NCI-H2171 treated with DMSO at 0.1 percent for 48 hours (cell line): Measurements from ENCODE around the gene SLC6A1.
A peak's percentile ranks its signal among the peaks of the same experiment; 100 is the strongest.
"Not testable (repeated sequence)": the region's sequence is repeated elsewhere in the genome, so short reads cannot be mapped to it uniquely, and the experiment has no call there.

Experiments
- DNase-seq: peaks from one replicate; lab custom pipeline; 2025; lab: John Stamatoyannopoulos, UW

SLC6A1 gene

DNA sequence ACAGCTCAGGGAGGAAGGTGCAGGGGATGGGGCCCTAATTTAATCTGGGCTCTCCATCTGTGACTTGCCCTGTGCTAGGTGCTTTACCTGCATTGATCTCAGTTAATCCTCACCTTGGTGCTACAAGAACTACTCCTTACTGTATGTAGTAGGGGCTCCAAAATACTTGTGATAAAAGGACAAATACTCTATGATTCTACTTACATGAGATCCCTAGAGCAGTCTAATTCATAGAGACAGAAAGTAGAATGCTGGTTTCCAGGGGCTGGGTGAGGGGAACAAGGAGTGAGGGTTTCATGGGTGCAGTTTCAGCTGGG is 67.2 kb downstream of the SLC6A1 start:
- DNase-seq, result no peak

DNA sequence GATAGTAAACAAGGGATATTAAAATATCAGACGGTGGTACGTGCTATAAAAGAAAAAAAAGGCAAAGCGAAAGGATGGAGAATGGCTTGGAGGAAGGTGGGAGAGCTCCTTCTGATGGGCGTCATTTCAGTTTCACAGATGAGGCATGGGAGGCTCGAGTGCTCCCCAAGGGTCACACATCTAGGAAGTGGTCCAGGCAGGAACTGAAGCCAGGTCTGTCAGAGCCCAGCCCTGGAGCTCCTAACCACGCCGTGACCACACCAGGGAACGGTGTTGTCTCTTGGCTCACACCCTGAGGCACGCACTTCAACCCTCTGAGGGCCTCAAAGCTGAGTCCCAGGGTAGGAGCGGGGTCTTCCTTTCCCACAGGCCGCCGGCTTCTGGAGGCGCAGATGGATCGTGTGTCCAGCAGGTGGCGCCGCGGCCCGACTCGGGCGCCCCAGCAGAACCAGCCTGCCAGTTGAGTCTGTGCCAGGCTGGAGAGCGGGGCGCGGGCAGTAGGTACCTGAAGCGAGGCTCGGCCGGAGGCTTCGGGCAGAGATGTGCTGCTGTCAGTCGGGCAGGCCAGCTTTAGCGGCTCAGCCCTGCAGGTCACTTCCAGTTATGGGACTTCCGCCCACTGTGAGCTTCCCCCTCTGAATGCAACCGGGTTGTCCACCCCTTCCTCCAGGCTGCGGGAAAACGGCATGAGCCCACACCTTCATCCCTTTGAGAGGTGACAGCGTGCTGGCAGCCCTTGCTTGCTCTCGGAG is 68.1 kb downstream of the SLC6A1 start:
- peak; percentile 22 for DNase-seq

DNA sequence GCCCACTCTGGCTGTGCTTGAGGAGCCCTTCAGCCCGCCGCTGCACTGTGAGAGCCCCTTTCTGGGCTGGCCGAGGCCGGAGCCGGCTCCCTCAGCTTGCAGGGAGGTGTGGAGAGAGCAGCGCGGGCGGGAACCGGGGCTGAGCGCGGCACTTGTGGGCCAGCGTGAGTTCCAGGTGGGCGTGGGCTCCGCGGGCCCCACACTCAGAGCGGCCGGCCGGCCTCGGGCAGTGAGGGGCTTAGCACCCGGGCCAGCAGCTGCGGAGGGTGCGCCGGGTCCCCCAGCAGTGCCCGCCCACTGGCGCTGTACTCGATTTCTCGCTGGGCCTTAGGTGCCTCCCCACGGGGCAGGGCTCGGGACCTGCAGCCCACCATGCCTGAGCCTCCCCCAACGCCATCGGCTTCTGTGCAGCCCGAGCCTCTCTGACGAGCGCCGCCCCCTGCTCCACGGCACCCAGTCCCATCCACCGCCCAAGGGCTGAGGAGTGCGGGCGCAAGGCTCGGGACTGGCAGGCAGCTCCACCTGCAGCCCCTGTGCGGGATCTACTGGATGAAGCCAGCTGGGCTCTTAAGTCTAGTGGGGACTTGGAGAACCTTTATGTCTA is 68.8 kb downstream of the SLC6A1 start:
- not testable (repeated sequence) for DNase-seq

DNA sequence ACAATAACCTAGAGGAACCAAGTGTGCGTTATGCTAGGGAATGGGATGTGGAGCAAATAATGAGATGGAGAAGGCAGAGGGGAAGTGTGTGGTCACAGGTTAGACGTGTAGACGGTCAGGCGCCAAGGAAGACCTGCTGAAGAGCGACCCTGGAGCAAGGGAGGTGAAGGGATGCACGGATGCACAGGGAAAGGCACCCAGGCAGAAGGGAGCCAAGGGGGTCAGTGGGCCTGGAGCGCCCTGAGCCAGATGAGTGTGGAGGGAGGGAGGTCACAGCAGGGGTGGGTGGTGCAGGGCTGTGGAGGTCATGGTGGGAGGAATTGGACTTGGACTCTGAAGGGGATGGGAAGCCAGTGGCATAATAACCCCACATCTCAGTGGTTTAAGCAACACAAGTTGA is 70.2 kb downstream of the SLC6A1 start:
- DNase-seq, result no peak

DNA sequence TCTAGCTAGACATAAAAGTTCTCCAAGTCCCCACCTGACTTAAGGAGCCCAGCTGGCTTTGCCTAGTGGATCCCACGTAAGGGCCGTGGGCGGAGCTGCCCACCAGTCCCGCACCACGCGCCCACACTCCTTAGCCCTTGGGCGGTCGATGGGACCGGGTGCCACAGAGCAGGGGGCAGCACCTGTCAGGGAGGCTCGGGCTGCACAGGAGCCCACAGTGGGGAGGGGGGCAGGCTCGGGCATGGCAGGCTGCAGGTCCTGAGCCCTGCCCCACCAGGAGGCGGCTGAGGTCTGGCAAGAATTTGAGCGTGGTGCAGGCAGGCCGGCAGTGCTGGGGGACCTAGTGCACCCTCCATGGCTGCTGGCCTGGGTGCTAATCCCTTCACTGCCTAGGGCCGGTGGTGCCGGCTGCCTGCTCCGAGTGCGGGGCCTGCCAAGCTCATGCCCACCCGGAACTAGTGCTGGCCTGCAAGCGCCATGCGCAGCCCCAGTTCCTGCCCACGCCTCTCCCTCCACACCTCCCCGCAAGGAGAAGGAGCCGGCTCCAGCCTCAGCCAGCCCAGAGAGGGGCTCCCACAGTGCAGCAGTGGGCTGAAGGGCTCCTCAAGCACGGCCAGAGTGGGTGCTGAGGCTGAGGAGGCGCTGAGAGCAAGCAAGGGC is 78.7 kb downstream of the SLC6A1 start:
- DNase-seq, result no peak

DNA sequence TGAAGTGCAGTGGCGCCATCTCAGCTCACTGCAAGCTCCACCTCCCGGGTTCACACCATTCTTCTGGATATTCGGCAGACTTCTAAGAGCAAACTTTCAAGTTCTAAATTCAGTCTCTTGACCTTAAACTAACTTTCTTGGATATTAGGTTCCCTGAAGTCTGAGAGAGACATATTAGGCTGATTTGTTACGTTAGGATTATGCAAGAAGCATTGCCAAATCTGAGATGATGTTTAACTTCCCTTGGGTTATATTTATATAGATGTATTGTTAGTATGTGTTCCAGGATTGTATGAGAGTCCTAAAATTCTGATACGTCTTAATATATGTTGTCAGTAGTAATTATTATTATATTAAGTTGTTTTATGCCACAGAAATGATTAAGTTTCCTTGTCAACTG is 80.1 kb downstream of the SLC6A1 start:
- no peak for DNase-seq

DNA sequence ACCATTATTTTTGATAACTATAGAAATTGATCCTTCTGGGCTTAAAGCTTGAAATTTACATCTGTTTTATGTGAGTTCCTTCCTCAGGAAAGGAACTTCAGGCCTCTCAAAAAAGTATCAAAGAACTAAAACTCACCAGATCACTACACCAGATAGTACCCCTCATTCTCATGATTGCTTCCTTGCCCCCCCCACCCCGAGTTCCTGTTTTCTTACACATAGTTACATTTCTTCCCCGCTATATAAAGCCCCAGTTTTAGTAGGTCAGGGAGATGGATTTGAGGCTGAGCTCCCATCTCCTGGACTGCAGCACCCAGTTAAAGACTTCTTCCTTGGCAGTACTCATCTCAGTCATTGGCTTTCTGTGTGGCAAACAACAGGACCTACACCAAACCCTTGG is 81.5 kb downstream of the SLC6A1 start:
- no peak for DNase-seq

DNA sequence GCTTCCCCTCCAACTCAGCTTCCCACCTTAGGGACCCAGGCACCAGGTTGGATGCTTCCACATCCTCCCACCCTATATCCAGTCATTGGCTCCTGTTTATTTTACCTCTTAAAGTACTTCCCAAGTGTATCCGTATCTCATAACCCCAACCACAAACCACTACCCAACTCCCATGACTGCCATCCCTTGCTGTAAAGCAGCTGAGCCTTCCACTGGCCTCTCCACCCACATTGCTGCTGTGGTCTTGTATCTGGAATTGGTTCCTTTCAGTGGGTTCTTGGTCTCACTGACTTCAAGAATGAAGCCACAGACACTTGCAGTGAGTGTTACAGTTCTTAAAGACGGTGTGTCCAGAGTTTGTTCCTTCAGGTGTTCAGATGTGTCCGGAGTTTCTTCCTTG is 81.9 kb downstream of the SLC6A1 start:
- DNase-seq, result no peak

DNA sequence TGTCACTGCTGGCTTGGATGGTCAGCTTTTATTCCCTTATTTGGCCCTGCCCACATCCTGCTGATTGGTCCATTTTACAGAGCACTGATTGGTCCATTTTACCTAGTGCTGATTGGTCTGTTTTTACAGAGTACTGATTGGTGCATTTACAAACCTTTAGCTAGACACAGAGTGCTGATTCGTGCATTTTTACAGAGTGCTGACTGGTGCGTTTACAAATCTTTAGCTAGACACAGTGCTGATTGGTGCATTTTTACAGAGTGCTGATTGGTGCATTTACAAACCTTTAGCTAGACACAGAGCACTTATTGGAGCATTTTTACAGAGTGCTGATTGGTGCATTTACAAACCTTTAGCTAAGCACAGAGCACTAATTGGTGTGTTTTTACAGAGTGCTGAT is 82.6 kb downstream of the SLC6A1 start:
- not testable (repeated sequence) for DNase-seq

DNA sequence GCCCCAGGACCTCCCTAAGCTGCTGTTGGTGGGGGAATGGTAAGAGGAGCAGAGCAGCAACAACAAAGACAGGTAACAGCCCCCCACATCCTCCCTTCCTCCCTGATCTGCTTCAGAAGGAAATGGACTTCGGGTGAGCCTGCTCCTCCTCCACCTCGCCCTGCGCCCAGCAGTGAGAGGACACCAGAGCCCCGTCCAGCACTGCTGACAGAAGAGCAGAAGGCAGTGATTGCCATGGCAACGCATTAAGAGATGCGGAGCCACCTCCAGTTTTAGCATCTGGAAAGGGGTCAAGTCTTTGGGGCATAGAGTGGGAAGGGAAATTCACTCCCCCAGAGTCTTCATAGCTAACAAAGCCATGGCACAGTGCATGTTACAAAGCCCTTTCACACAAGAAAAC is 84.2 kb downstream of the SLC6A1 start:
- no peak for DNase-seq

DNA sequence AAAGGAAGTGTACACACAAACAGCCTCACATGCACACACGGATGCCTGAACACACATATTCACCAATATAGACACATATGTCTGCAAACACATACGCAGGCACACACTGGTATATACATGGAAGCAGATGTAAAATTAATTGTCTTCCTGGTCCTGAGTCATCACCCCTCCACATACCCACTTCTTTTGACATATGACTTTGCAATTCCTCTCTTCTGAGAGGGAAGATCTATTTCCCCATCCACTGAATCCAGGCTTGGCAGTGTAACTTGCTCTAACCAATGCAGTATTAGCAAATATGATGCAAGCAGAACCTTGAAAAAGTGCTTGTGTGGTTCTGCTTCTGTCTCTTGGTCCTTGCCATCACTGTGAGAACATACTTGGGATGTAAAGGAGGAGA is 84.9 kb downstream of the SLC6A1 start:
- no peak for DNase-seq

DNA sequence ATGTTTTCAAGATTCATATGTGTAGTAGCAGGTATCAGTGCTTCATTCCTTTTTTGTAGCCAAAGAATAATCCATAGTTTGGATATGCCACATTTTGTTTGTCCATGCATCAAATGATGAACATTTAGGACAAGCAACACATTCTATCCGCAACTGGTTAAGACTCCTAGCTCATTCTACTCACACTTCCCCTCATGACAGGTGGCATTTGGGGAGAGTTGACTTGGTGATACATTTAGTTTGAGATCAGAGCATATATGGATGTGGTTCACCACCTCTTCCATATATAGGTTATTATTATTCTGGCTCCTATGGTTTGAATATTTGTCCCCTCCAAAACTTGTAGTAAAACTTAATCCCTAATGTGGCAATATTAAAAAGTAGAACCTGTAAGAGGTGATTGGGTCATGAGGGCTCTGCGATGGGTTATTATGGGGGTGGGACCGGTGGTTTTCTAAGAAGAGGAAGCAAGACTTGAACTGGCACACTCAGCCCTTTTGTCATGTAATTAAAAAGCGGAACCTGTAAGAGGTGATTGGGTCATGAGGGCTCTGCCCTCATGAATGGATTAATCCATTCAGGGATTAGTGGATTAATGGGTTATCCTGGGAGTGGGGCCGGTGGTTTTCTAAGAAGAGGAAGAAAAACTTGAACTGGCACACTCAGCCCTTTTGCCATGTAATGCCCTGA is 86.4 kb downstream of the SLC6A1 start:
- no peak for DNase-seq

DNA sequence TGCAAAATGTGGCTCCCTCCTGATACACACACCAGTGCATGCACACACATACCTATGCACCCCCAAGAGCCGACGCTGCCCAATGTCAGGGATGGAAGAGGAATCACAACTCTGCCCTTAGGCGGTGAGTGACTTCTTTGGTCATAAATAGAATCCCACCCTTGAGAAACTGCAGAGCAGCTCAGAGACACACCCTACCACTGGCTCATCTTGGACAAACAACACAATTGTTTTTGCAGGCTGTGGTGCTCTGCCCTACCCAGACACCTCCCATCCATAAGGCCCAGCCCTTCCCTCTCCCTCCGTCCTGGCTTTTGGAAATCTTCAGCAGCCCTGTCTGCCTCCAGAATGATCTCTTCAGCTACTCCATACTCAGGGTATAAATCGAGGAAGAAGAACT is 87.9 kb downstream of the SLC6A1 start:
- no peak for DNase-seq

DNA sequence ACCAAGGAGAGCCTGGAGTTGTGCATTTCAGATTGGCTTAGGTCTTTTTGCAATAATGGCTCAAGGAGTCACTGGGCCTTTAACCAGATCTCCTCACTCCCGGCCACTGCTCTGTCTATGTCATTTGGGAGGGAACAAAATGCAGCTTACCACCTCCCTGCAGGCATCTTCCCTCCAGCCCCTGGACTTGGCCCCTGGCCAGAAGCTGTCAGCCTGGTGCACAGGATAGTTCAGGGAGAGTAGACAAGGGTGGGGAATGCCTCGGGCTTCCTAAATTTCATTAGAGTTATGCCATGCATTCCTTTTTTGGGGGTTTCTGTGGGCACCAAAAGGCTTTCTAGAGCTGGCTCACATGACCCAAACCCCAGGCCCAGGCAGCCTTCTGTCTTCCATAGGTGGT is 91.5 kb downstream of the SLC6A1 start:
- no peak for DNase-seq

DNA sequence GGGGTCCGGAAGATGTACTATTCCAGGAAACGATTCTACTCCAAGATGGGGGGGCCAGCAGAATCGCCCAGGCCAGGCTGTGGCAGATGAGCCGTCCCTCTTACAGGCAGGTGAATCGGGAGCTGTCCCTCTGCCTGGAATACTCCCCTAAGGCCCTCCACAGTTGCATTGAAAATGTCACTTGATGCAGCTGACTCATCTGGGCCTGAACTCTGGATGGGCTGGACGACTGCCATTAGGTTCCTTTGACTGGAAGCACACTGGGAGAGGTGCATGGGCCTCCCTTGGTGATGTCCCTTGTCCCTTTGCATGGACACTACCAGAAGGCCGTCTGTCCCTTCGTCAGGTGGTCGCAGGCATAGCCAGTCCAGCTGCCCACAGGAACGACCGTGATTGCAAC is 92.1 kb downstream of the SLC6A1 start:
- no peak for DNase-seq

DNA sequence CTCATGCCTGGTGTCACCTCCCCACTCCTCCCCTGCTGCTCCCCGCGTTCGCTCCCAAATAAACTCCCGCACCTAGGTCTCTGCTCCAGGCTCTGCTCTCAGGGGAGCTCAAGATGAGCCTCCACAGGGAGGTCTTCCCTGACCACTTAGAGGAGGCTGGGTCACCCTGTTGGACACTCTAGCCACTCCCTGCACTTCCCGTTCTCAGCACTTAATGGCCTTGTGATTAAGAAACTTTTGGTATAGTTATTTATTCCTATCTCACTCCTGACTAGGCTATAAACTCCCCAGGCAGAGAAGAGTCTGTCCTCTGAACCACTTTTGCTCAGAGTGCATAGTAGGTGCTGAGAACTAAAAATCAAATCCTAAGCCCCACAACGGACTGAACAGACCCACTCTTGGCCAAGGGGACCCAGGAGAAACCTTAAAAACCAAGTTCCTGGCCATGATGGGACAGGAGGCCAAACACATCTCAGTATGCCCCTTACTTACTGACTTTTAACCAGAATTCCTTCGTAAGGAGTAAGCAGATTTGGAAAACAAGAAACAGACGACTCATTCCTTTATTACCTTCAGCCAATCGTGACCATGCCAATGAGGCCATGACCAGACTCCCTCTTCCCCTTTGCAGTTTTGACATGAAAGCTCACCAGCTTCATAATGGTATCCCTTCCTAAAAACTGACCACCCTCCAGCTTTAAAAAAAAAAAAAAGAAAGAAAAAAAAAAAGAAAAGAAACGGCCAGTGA is 92.7 kb downstream of the SLC6A1 start:
- no peak for DNase-seq

DNA sequence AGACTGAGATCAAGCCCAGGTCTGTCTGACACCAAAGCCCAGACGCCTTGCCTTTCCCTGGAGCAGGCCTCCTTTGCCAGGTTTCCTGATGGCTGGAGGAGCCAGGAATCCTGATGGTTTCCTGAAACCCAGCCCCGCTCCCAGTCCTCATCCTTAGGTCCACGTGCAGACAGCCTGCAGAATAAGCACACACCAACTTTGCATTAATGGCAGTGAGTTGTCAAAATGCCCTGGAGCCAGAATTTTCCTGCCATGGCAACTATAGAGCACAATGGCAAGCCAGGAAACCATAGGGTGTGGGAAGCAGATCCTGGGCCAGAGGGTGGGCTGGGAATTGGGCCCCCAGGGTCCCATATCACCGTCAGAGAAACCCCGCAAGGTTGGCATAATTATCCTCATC is 94.3 kb downstream of the SLC6A1 start:
- no peak for DNase-seq

DNA sequence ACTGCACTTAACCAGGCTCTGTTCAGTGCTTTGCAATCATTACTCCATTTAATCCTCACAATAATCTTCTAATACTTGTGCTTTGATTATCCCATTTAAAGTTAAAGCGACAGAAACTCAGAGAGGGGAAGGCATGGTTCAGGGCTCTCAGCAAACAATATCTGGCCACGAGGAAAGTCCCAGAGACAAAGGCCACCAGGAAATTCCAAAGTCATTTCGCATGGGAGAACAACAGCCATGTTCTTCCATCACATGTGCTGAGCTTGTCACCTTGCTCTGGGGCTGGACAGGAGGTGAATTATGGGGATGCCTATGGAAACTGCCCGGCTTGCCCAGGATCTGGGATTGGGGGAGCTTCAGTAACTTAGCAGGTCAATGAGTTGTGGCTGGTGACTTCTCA is 95.5 kb downstream of the SLC6A1 start:
- DNase-seq, result no peak

DNA sequence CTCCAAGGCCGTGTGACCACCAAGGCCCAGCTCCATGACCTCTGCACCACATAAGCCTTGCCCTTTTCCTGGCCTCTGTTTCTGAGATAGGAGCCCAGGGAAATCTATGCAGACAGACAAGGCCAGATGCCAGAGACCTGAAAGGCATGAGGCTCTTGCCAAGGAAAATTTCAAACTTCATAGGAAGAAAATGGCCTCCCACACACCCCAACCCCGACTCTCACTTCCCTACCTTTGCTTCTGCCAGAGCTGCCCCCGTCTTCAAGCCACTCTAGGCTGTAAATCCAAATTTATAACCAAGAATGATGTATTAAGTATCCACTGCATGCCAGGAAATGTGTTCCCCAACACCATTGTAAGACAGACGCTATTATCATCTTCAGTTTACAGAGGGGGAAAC is 96.3 kb downstream of the SLC6A1 start:
- DNase-seq, result no peak
